HFFc6 (cell line): ENCODE measurements around the gene SUGCT. TPM values are rescaled to one million over a fixed set of nuclear protein-coding genes. Genes with fewer than 3 reads are reported as not detected.
A peak's percentile ranks its signal among the peaks of the same experiment; 100 is the strongest.

Experiments
- DNase-seq: peaks from one replicate; pipeline ENCODE4 v3.0.0-alpha.2; 2018
- H3K27ac Mint-ChIP-seq: 2 replicates; pipeline ENCODE4 v1.8.0; 2020; ENCODE audit warnings: mild to moderate bottlenecking, mixed read lengths
- H3K27me3 Mint-ChIP-seq: 2 replicates; pipeline ENCODE4 v1.8.0; 2021; ENCODE audit warnings: mild to moderate bottlenecking, moderate library complexity, mixed read lengths; ENCODE audit not compliant: insufficient read depth
- H3K36me3 Mint-ChIP-seq: 2 replicates; pipeline ENCODE4 v1.8.0; 2021; ENCODE audit warnings: low read depth, mixed read lengths
- H3K4me1 Mint-ChIP-seq: 2 replicates; pipeline ENCODE4 v1.8.0; 2020; ENCODE audit warnings: low read depth, mixed read lengths
- H3K4me3 Mint-ChIP-seq: 2 replicates; pipeline ENCODE4 v1.8.0; 2020; ENCODE audit warnings: mild to moderate bottlenecking, moderate library complexity, mixed read lengths
- H3K9me3 Mint-ChIP-seq: 2 replicates; pipeline ENCODE4 v1.8.0; 2020; ENCODE audit warnings: mild to moderate bottlenecking, mixed read lengths
- total RNA-seq, 6 experiments: library from RNA; stranded (reverse); fragmentation: NEBNext Ultra II Directional; extraction: Animal tissue kit (Norgen Biotek cat#: 25700); gene quantifications; 2 replicates in 1 of 6; 3 replicates in 5 of 6; pipeline ENCODE4 v1.2.3, GENCODE V29; 2021
- TF ChIP-seq, protein P1 (sequence below): fragments of 200-600 bp; sonication (generic); IDR thresholded peaks from 2 replicates; pipeline ENCODE4 v1.5.0; 2021; ENCODE audit warnings: antibody characterized with exemption, mild to moderate bottlenecking

The SUGCT gene
- total RNA-seq, 6 experiments from 2014 or later: 12.9 to 20.1 (median 17.1) TPM

DNA sequence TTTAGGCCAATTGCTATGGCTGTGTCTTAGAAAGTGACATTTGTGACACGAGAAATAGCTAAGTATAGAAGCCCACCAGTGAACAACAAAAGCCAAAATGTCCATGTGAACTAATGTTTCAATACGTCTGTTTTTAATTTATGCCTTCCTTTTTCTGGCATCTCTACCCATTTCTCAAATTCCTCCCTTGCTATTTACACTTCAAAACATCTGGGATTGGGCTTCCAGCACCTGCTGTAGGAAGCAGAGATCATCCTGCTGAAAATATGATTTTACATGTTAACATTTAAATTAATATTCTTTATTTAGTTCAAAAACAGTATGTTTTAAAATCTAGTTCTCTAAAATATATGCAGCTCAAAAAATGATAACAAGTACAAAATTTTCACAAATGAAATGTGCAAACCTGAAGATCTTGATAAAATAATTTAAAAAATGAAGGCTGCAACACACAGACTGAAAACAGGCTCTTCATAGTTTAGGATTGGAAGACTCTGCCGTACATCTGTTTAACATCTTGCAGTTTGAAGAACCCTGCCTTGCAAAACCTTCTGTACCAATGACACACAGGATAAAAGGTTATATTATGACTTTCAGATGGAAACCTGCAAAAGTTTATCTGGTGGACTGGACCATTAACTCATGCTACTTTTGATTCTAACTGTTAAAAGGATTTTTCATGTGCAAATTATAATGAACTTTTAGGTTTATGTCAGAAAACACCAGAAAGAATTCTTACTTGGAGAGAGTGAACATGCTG, 408.4 kb downstream of the SUGCT start:
- Mint-ChIP-seq H3K4me1 (peaks cover 48% of the 10 kb centered on the region), H3K36me3 (no peaks in the 10 kb centered on the region), H3K27me3 (peaks cover 1% of the 10 kb centered on the region), H3K9me3 (no peaks in the 10 kb centered on the region), H3K4me3 (no peak overlapping the region), H3K27ac (no peak overlapping the region)
- no peak for DNase-seq
- TF ChIP-seq, protein P1, sequence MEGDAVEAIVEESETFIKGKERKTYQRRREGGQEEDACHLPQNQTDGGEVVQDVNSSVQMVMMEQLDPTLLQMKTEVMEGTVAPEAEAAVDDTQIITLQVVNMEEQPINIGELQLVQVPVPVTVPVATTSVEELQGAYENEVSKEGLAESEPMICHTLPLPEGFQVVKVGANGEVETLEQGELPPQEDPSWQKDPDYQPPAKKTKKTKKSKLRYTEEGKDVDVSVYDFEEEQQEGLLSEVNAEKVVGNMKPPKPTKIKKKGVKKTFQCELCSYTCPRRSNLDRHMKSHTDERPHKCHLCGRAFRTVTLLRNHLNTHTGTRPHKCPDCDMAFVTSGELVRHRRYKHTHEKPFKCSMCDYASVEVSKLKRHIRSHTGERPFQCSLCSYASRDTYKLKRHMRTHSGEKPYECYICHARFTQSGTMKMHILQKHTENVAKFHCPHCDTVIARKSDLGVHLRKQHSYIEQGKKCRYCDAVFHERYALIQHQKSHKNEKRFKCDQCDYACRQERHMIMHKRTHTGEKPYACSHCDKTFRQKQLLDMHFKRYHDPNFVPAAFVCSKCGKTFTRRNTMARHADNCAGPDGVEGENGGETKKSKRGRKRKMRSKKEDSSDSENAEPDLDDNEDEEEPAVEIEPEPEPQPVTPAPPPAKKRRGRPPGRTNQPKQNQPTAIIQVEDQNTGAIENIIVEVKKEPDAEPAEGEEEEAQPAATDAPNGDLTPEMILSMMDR: no peak

DNA sequence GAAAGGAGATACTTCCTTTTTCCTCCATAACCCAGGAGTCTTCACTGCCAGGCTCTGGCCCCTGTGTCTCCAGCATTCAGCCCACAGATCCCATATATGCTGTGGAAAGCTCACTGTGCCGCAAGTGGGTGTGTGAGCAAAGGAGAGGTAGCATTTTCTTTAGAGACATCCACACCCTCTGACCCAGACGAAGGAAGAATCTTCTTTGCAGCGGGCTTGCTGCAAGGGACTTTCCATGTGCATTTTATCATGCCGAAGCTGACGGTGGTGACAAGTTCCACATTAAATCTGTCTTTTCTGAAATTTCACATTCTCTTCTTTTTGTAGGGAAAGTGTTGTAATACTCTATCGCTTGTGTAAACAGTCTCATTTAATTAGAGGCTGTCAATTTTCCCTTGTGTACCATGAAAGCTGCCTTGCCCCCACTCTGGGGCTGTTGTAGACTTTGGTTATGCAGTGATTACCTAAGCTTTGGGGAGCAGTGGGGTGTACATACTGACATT, 409.5 kb downstream of the SUGCT start:
- H3K9me3 Mint-ChIP-seq: no peaks in the 10 kb centered on the region
- H3K36me3 Mint-ChIP-seq: no peaks in the 10 kb centered on the region
- H3K27me3 Mint-ChIP-seq: peaks cover 1% of the 10 kb centered on the region
- H3K27ac Mint-ChIP-seq: no peak overlapping the region
- no peak for DNase-seq
- peaks cover 43% of the 10 kb centered on the region for H3K4me1 Mint-ChIP-seq
- TF ChIP-seq, protein P1: no peak
- no peak overlapping the region for H3K4me3 Mint-ChIP-seq

DNA sequence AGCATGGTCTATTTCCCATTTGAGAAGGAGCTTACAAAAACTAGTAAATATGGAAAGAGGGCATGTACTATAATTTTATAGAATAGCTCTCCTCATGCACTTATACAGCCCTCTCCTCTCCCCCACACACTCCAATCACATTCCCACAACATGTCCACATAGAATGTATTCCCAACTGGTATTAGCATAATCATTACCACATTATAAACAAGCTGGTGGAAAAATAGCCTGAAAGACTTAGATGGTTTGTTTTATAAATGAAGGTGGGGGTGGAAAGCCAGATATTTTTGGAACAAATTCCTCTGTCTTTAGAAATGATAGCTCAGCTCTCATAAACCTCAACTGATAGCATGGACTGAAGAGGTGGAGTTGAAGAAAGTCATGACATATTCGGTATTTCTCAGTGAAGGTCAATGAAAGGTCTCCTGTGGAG, 410.1 kb downstream of the SUGCT start:
- no peak overlapping the region for H3K4me3 Mint-ChIP-seq

DNA sequence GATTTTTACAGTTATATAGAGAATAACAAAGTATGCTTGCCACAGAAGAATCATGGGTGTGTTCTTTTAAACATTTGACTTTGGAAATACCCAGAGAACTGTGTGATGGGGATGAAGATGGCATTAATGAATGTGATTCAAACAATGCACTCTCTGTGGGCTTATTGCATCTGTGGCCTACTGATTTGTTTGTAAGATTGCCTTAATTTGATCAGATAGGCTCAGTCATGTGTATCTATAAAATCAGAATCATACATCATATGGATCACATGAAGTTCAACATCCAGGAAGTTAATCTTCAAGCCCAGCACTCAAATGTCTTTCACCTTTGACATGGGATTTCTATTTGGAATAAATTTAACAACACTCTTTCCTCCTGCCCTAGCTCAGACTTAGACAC, 410.9 kb downstream of the SUGCT start:
- Mint-ChIP-seq H3K9me3 (no peaks in the 10 kb centered on the region), H3K27ac (no peak overlapping the region), H3K27me3 (peaks cover 1% of the 10 kb centered on the region), H3K4me1 (peaks cover 43% of the 10 kb centered on the region), H3K4me3 (no peak overlapping the region), H3K36me3 (no peaks in the 10 kb centered on the region)
- TF ChIP-seq, protein P1: no peak
- DNase-seq: no peak

More for the DNA sequence above, 410.1 kb downstream of the SUGCT start:
- Mint-ChIP-seq H3K27me3 (peaks cover 1% of the 10 kb centered on the region), H3K4me1 (peaks cover 43% of the 10 kb centered on the region), H3K36me3 (no peaks in the 10 kb centered on the region), H3K9me3 (no peaks in the 10 kb centered on the region), H3K27ac (no peak overlapping the region)
- DNase-seq: no peak
- TF ChIP-seq, protein P1: no peak

DNA sequence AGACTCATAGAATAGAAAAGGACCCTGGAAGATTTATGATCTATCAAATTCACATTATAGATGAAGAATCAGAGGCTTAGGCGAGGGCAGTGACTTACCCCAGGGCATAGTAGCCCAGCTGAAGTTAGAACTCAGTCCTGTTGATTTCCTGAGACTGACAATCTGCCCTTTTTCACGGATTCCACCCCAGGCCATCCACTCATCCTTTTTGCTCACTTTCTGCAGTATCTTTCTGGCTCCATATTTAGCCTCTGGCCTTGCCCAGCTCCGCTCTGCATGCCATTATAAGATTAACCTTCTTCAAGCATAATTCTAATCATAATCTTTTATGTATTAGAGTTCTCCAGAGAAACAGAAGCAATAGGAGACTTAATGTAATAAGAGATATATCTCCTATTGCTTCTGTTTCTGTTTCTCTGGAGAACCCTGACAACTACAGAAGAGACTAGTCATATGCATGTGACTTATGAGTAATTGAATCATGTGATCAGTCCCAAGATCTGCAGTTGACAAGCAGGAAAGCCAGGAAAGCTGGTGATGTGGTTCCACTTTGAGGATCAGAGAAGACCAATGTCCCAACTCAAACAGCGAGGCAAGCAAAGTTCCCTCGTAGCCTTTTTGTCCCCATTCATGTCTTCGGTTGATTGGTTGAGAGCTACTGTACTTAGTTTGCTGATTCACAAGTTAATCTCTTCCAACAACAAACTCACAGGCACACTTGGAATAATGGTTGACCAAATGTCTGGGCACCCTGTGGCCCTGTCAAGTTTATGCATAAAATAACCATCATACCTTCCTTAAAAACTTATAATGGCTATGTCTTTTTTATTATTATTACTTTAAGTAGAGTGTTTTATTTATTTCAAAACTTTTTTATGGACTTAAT, 412.1 kb downstream of the SUGCT start:
- Mint-ChIP-seq H3K27me3 (peaks cover 1% of the 10 kb centered on the region; the same call in 1 of the 2 replicates), H3K4me1 (peaks cover 37% of the 10 kb centered on the region), H3K27ac (peak overlapping the region; percentile 68), H3K9me3 (no peaks in the 10 kb centered on the region), H3K36me3 (no peaks in the 10 kb centered on the region), H3K4me3 (no peak overlapping the region)
- TF ChIP-seq, protein P1: no peak
- DNase-seq: peak; percentile 37
